ENCODE data around the gene DKK1. TPM values are rescaled to one million over a fixed set of nuclear protein-coding genes. Genes with fewer than 3 reads are reported as not detected.

DKK1 gene
- total RNA-seq, 1 experiment from 2014 or later: 1.0 TPM

GRCh38 chr10:52314822-52315552 lies 906 bp downstream of the DKK1 start:
- TF ChIP-seq ATF3 (CRISPR knock-in tag; conservative IDR thresholded peaks at IDR 0.05) (no peak), OVOL2 (CRISPR knock-in tag; IDR thresholded peaks at IDR 0.05; ENCODE audit: borderline replicate concordance) (no peak), FOXP1 (CRISPR knock-in tag; IDR thresholded peaks at IDR 0.05; ENCODE audit: borderline replicate concordance) (no peak), CREB1 (CRISPR knock-in tag; IDR thresholded peaks at IDR 0.05) (no peak), ERG (CRISPR knock-in tag; IDR thresholded peaks at IDR 0.05) (no peak), ARID4B (CRISPR knock-in tag; IDR thresholded peaks at IDR 0.05; ENCODE audit: borderline replicate concordance) (no peak), USF1 (CRISPR knock-in tag; IDR thresholded peaks at IDR 0.05) (no peak), CTCF (IDR thresholded peaks at IDR 0.05) (no peak), KAT7 (CRISPR knock-in tag; IDR thresholded peaks at IDR 0.05; ENCODE audit: borderline replicate concordance) (no peak), ATF1 (CRISPR knock-in tag; IDR thresholded peaks at IDR 0.05) (no peak), ZNF671 (CRISPR knock-in tag; IDR thresholded peaks at IDR 0.05) (no peak), USF2 (CRISPR knock-in tag; IDR thresholded peaks at IDR 0.05) (no peak), AR (CRISPR knock-in tag; IDR thresholded peaks at IDR 0.05) (no peak), ZMAT4 (CRISPR knock-in tag; IDR thresholded peaks at IDR 0.05) (no peak), MYBL2 (CRISPR knock-in tag; IDR thresholded peaks at IDR 0.05) (no peak), ZNF219 (CRISPR knock-in tag; IDR thresholded peaks at IDR 0.05; ENCODE audit: borderline replicate concordance) (no peak), GRHL2 (CRISPR knock-in tag; IDR thresholded peaks at IDR 0.05; ENCODE audit: insufficient replicate concordance, severe bottlenecking) (no peak), ESRRA (CRISPR knock-in tag; IDR thresholded peaks at IDR 0.05; ENCODE audit: borderline replicate concordance) (no peak), ZSCAN18 (CRISPR knock-in tag; IDR thresholded peaks at IDR 0.05) (no peak)
- Mint-ChIP-seq H3K9me3 (no peaks in the 10 kb centered on the region), H3K4me1 (peaks cover 14% of the 10 kb centered on the region), H3K27ac (no peak overlapping the region), H3K27me3 (ENCODE audit: low read depth) (peaks cover 85% of the 10 kb centered on the region), H3K4me3 (peak overlapping the region; percentile 85), H3K36me3 (no peaks in the 10 kb centered on the region)
- ChIA-PET POLR2A (interaction anchor here (0.6 kb wide), 1 partner anchor 109 kb away, joined by 5 read pairs; no protein-coding TSS in a partner anchor), CTCF (interaction anchor here (0.9 to 1.4 kb wide), 11 partner anchors 12 to 1232 kb away, joined by 3 to 20 read pairs (median 4); no protein-coding TSS in a partner anchor)
- peak; percentile 21 for DNase-seq (ENCODE audit: low spot score)
- peak; percentile 5 for ATAC-seq

All from WTC11 (cell line).